HG02970 (cell line): ENCODE data around the gene ICE1.

Source experiments
- ATAC-seq: cut with Tn5 transposase; IDR thresholded peaks from one replicate; pipeline ENCODE4 v1.9.1; 2021; ENCODE audit warnings: mild to moderate bottlenecking, moderate library complexity, moderate number of reproducible peaks; ENCODE audit not compliant: unreplicated experiment, low FRiP score

Gene ICE1

DNA sequence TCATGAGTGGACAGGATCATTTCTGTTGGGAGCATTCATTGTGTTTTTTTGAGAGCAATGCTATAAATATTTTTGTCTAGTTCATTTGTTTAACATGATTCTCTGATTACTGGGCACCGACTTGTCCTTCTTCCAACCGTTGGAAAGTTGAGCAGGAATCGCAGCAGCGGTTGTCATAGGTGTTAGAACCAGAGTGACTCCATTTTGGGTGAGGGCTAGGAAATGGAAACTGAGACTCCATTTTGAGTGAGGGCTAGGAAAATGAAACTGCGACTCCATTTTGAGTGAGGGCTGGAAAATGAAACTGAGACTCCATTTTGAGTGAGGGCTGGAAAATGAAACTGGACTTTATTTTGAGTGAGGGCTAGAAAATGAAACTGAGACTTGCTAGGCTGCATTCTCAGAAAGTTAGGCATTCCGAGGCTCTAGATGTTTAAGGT, 100.6 kb downstream of the ICE1 start:
- peak; percentile 79 for ATAC-seq

DNA sequence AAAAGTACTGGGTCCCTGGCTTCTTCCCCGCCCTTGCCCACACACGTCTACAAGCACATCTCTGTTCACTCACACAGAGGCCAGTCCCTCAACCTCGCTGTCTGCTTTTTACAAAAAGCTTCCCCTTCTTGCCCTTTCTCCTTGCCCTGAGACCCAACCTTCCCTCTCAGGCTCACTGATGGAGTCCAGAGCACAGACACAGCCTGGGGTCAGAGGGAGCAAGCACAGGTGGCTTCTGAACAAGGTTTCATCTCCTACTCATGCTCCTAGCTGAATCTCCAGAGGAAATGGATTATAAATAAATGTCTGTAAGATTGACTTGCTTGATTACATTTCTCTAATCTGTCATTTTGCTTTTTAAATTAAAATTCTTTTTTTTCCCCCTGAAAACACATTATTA, 101.8 kb downstream of the ICE1 start:
- ATAC-seq, result no peak

DNA sequence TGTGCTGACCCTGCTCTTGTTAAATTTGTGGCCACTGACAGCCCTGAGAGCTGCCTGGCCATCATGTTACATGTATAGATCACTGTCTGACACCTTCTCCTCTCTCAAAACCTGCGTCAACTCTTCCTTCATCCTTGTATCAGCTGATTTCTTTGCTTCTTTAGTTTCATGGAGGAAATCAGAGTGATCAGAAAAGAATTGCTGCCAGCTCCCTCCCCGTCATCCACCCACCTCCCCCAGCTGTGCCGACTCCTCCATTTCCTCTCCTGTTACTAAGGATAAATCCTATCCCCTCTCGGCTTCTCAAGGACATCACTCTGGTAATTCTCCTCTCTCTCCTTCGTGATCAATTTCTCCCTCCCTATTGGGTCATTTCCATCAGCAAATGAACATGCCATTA, 108.9 kb downstream of the ICE1 start:
- no peak for ATAC-seq

DNA sequence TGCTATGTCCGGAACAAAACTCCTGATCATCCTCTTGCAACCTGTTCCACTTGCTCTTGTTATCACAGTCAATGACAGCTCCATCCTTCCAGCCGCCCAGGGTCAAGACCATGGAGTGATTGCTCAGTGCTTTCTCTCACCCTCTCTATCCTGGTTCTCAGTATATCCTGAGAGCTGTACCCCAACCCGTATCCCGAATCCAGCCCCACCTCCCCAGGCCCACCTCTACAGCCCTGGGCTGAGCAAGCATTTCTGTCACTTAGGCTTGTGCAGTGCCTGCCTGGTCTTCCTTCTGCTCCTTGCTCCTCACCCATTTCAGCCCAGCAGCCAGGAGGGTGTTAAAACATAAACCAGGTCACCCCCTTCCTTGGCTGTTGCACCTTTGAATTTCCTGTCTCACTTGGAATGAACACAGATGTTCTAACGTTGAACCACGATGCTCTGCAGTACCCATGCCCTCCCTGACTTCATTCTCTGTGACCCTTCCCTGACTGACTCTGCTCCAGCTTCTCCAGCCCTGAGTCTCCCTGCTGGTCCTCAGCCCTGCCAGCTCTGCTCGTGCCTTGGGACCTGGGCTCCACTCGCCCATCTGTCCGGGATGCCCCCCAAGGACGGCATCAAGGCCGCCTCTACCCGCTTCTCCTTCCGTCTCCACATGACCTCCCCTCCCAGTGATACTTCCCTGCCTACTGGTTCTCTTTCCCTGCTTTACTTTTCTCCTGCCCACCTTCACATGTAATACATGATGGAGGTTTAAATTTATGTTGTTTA, 110.0 kb downstream of the ICE1 start:
- no peak for ATAC-seq

DNA sequence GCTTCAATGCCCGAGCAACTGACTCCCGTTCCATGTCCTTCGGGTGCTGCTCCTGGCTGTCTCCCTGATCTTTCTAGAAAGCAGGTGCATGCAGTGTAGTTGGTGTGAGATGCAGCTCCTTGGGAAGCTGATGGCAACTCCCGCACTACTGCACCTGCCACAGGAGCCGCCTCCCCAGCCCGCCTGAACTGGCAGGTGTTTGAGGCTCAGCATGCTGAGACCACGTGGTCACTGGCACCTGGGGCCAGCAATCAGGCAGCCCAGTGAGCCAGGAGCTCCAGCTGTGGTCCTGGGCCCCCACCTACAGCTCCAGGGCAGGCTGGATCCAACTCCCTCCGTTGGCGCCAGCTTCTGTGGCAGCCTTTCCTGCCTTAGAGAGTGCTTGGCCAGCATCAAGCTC, 111.5 kb downstream of the ICE1 start:
- no peak for ATAC-seq

DNA sequence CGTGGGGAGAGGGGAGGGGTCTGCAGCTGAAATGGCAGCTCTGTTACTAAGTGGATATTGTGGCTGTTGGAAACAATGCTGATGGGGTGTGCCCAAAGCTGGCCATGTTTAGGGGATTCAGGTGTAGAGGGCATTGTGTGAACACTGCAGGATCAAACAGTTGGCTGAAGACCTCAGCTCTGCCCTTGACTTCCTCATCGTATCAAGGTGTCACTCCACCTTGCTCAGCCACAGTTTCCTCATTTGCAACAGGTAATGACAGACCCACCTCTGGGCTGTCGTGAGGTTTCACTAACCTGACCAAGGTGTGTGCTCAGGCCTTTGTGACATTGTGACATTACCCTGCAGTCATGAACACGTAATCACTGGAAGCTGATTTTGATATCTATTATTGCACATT, 111.9 kb downstream of the ICE1 start:
- no peak for ATAC-seq

DNA sequence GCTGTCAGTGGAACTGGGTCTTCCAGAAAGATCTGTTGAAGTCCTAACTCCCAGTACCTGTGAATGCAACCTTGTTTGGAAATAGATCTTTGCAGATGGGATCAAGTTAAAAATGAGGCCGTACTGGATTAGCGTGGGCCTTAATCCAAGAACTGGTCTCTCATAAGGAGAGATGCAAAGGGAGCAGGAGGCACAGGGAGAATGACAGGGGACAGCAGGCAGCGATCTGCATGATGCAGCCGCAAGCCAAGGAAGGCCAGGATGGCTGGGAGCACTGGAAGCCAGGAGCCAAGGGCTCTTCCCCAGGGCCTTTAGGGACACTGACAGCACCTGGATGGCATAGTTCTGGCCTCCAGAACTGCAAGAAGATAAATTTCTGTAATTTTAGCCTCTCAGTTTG, 114.4 kb downstream of the ICE1 start:
- ATAC-seq, result no peak

DNA sequence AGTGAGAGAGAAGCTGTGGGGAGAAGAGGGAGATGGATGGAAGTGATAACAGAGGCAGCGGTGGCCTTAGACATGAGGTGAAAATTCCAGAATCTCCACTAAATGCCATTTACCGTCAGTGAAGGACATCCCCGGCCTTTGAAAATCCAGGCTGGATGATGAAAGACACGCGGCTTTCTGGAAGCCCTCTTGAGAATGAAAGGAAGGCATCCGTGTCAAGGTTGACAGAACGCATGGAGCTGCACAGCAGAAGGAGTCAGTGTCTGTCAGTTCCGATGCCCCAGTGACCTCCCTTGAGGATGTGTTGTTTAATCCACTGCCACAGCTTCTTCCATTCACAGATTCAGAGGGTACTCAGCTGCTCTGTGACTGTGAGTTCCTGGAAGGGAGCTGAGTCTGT, 114.9 kb downstream of the ICE1 start:
- ATAC-seq, result no peak

DNA sequence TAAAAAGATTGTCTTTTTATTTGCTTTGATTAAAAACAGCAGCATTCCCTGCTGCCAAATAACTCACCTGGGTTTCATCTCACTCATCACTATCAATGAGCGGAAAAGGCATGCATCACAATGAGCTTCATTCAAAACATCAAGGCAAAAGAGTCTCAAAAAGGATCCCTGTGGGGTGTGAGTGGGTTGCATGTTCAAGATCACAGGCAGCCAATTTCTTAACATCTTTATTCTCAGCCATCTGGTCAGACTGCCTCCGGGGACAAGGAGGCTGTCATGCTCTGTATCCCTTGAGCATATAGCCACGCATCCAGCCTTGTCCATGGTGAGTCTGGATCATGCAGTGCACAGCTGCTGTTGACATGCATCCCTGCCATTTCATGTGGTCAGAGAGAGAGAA, 117.1 kb downstream of the ICE1 start:
- ATAC-seq, result no peak
